Transverse colon (tissue), 4 donors: Measurements from ENCODE around the gene HRC. TPM values are rescaled to one million over a fixed set of nuclear protein-coding genes. Genes with fewer than 3 reads are reported as not detected.

Experiments used
- DNase-seq: peaks from one replicate; pipeline ENCODE4 v3.0.0-alpha.2; 2019
- H3K27ac ChIP-seq, 4 donors: fragments of 200-600 bp; sonication (generic); 2 replicates each; pipeline ENCODE4 v1.5.1; 2016 to 2018; ENCODE audit warnings: inconsistent platforms in 4 of 4
- H3K27me3 ChIP-seq: fragments of 200-600 bp; sonication (generic); 2 replicates; pipeline ENCODE4 v1.5.1; 2017; ENCODE audit warnings: inconsistent platforms
- H3K36me3 ChIP-seq, 4 donors: fragments of 200-600 bp; sonication (generic); 2 replicates each; pipeline ENCODE4 v1.5.1; 2017 to 2019; ENCODE audit warnings: inconsistent platforms in 4 of 4
- H3K4me1 ChIP-seq, 4 donors: fragments of 200-600 bp; sonication (generic); 2 replicates each; pipeline ENCODE4 v1.5.1; 2017 to 2020; ENCODE audit warnings: inconsistent platforms in 4 of 4
- H3K4me3 ChIP-seq, 4 donors: fragments of 200-600 bp; sonication (generic); 1 replicate in 1 of 4; 2 replicates in 3 of 4; pipeline versions ENCODE4 v1.5.1 to v1.6.1; 2017 to 2019; ENCODE audit warnings: inconsistent platforms in 4 of 4
- H3K9me3 ChIP-seq, 2 donors: fragments of 200-600 bp; sonication (generic); 2 replicates each; pipeline ENCODE4 v1.5.1; 2017 to 2019; ENCODE audit warnings: inconsistent platforms in 2 of 2
- CTCF ChIP-seq, 5 experiments: fragments of 200-600 bp in 3 of 5; fragments of 450-650 bp in 2 of 5; sonication (generic) in 3 of 5; IDR thresholded peaks; 1 replicate in 2 of 5; 2 replicates in 3 of 5; pipeline ENCODE4 v1.5.1; 2016 to 2017; ENCODE audit warnings: antibody characterized with exemption in 5 of 5, inconsistent platforms in 3 of 5, mild to moderate bottlenecking in 2 of 5, moderate library complexity in 1 of 5
- EP300 ChIP-seq: sonication (generic); formaldehyde crosslinking; IDR thresholded peaks from one replicate; pipeline ENCODE4 v1.6.1; 2017; ENCODE audit warnings: antibody characterized with exemption, low read depth
- POLR2A ChIP-seq: fragments of 450-650 bp; IDR thresholded peaks from one replicate; pipeline ENCODE4 v1.6.1; 2016; ENCODE audit warnings: antibody characterized with exemption, mild to moderate bottlenecking, moderate library complexity
- POLR2AphosphoS5 ChIP-seq, 3 donors: sonication (generic); formaldehyde crosslinking; IDR thresholded peaks; one replicate each; pipeline ENCODE4 v1.6.1; 2016; ENCODE audit warnings: antibody characterized with exemption in 3 of 3
- WGBS, 2 donors: methylation state at CpG; one replicate each; pipeline ENCODE4 v1.1.5; 2018; ENCODE audit warnings: low coverage in 1 of 2; 5-methylcytosine and 5-hydroxymethylcytosine counted together
- in situ Hi-C, 4 donors: fragments of 200-750 bp; cut with MboI; loops; one replicate each; pipeline versions ENCODE4 v1.15.0 to v1.15.1; 2017; ENCODE audit warnings: low sequenced_read_pairs in 3 of 4, low pct_ligation_motif_present in 1 of 4, low pct_unique_long_range_greater_than_20kb in 1 of 4
- intact Hi-C: fragments of 100-400 bp; cut with DNase I; formaldehyde crosslinking; loops from one replicate; pipeline ENCODE4 v1.15.1; 2023; ENCODE audit warnings: low total_unique reads
- total RNA-seq, 4 donors: library from RNA; depleted of rRNA; stranded (reverse); fragments of >200 nt; gene quantifications; one replicate each; pipeline ENCODE4 v1.1.0, GENCODE V29; 2016

The HRC gene
- total RNA-seq, 4 donors from 2014 or later = 0.16 to 0.82 TPM; not detected in 2

- 35% methylated on average over 30 of the region's 30 CpGs; no CpG with 5 or more reads in 1 of the 2 donors for WGBS, 2 donors
- in situ Hi-C loops = no loop called here
- DNase-seq = peak; percentile 22
- H3K27me3 ChIP-seq = no peaks in the 10 kb centered on the region
- peak overlapping the region; percentile 81 to 89 (median 87) for H3K27ac ChIP-seq
- H3K36me3 ChIP-seq = peaks cover 0 to 6% (median 0%) of the 10 kb centered on the region in 4 donors
- intact Hi-C loops = loop anchor here (1.0 kb wide), 1 partner anchor 23 kb away; no protein-coding TSS in a partner anchor
- peak overlapping the region in 3 of 4 donors; percentile 9 to 39 (median 30) for H3K4me3 ChIP-seq
- TF ChIP-seq POLR2A (no peak), EP300 (no peak), POLR2AphosphoS5 (IDR thresholded peaks at IDR 0.05) (no peak), CTCF (IDR thresholded peaks at IDR 0.05) (peak in 1 of 5 experiments; percentile 28)
- H3K9me3 ChIP-seq = no peaks in the 10 kb centered on the region
- peaks cover 14 to 76% (median 37%) of the 10 kb centered on the region in 4 donors for H3K4me1 ChIP-seq
These were observed 10.7 kb upstream of the HRC start for GRCh38 chr19:49165865-49166301.

GRCh38 chr19:49165111-49165750, 10.0 kb upstream of the HRC start:
- Histone ChIP-seq H3K27ac (peak overlapping the region; percentile 81 to 89 (median 87)), H3K27me3 (no peaks in the 10 kb centered on the region), H3K4me3 (peak overlapping the region in 2 of 4 donors; percentile 30 to 39), H3K9me3 (no peaks in the 10 kb centered on the region), H3K4me1 (peaks cover 14 to 78% (median 39%) of the 10 kb centered on the region in 4 donors), H3K36me3 (no peaks in the 10 kb centered on the region)
- intact Hi-C loops (no loop called here), in situ Hi-C loops (no loop called here)
- DNase-seq = peak; percentile 25
- TF ChIP-seq POLR2AphosphoS5 (IDR thresholded peaks at IDR 0.05) = peak in 1 of 3 donors; percentile 23
- no peak for TF ChIP-seq POLR2A
- TF ChIP-seq CTCF (IDR thresholded peaks at IDR 0.05) = no peak
- WGBS, 2 donors = 41 to 51% methylated on average over 11 to 21 of the region's 24 CpGs

DNA sequence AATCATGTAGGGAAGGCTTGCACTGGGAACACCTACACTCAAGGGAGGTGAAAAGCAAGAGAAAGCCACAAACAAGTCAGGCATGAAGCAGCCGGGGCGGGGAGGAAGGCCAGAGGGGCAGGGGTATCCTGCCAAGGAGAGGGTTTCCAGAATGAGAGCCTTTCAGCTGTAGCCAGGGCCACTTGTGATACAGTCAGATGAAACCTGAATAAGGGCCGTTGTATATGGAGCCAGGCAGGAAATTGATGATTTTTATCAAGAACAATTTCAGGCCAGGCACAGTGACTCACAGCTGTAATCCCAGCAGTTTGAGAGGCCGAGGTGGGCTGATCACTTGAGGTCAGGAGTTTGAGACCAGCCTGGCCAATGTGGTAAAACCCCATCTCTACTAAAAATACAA, 6.8 kb upstream of the HRC start:
- TF ChIP-seq POLR2A = no peak
- TF ChIP-seq CTCF (IDR thresholded peaks at IDR 0.05) = no peak
- no peak for TF ChIP-seq EP300
- no peak for TF ChIP-seq POLR2AphosphoS5 (IDR thresholded peaks at IDR 0.05)
- Histone ChIP-seq H3K27ac (peak overlapping the region in 3 of 4 donors; percentile 21 to 88 (median 45)), H3K4me1 (peaks cover 18 to 81% (median 45%) of the 10 kb centered on the region in 4 donors), H3K27me3 (no peaks in the 10 kb centered on the region), H3K36me3 (no peaks in the 10 kb centered on the region), H3K4me3 (no peak overlapping the region), H3K9me3 (no peaks in the 10 kb centered on the region)
- in situ Hi-C loops (no loop called here), intact Hi-C loops (no loop called here)
- WGBS, 2 donors = 40% methylated on average over 4 of the region's 4 CpGs; no CpG with 5 or more reads in 1 of the 2 donors
- DNase-seq = no peak

GRCh38 chr19:49160450-49161189, 5.4 kb upstream of the HRC start:
- H3K9me3 ChIP-seq = no peaks in the 10 kb centered on the region
- peaks cover 16 to 75% (median 40%) of the 10 kb centered on the region in 4 donors for H3K4me1 ChIP-seq

More at GRCh38 chr19:49160450-49161189, 5.4 kb upstream of the HRC start:
- intact Hi-C loops (no loop called here), in situ Hi-C loops (no loop called here)
- no peaks in the 10 kb centered on the region for H3K36me3 ChIP-seq
- peak overlapping the region; percentile 20 to 96 (median 94) for H3K27ac ChIP-seq
- peak; percentile 14 for TF ChIP-seq POLR2A
- no peak for TF ChIP-seq EP300
- peak in 1 of 3 donors; percentile 42 for TF ChIP-seq POLR2AphosphoS5 (IDR thresholded peaks at IDR 0.05)
- no peak for DNase-seq
- no peaks in the 10 kb centered on the region for H3K27me3 ChIP-seq
- 83 to 92% methylated on average over 5 to 13 of the region's 13 CpGs for WGBS, 2 donors
- no peak overlapping the region for H3K4me3 ChIP-seq
